GM23248 (cell line): ENCODE results near the gene CFAP54. TPM values are rescaled to one million over a fixed set of nuclear protein-coding genes. Genes with fewer than 3 reads are reported as not detected.

Experiments used
- DNase-seq: peaks from one replicate; pipeline ENCODE4 v3.0.0-alpha.2; 2015
- H2AFZ ChIP-seq: fragments of 200-600 bp; sonication (generic); 2 replicates; pipeline ENCODE4 v1.6.1; 2016; ENCODE audit warnings: antibody characterized with exemption
- H3F3A ChIP-seq: fragments of 200-600 bp; sonication (generic); 2 replicates; pipeline ENCODE4 v1.6.1; 2016; ENCODE audit warnings: mild to moderate bottlenecking, antibody characterized with exemption, mixed run types; ENCODE audit not compliant: insufficient read depth
- H3K27ac ChIP-seq: fragments of 200-600 bp; sonication (generic); 2 replicates; pipeline ENCODE4 v1.5.1; 2016; ENCODE audit warnings: mild to moderate bottlenecking
- H3K27me3 ChIP-seq: fragments of 200-600 bp; sonication (generic); replicated peaks from 2 replicates; pipeline ENCODE4 v1.6.1; 2016; ENCODE audit warnings: mild to moderate bottlenecking; ENCODE audit not compliant: insufficient read depth
- H3K36me3 ChIP-seq: fragments of 200-600 bp; sonication (generic); 2 replicates; pipeline ENCODE4 v1.6.1; 2016; ENCODE audit warnings: low read depth, mild to moderate bottlenecking
- H3K4me1 ChIP-seq: fragments of 200-600 bp; sonication (generic); 2 replicates; pipeline ENCODE4 v1.6.1; 2016; ENCODE audit warnings: mild to moderate bottlenecking; ENCODE audit not compliant: insufficient read depth
- H3K4me2 ChIP-seq: fragments of 200-600 bp; sonication (generic); one replicate; pipeline ENCODE4 v1.6.1; 2016; ENCODE audit warnings: mild to moderate bottlenecking; ENCODE audit not compliant: unreplicated experiment
- H3K4me3 ChIP-seq: fragments of 200-600 bp; sonication (generic); 2 replicates; pipeline ENCODE4 v1.5.1; 2016; ENCODE audit warnings: mild to moderate bottlenecking
- H3K79me2 ChIP-seq: fragments of 200-600 bp; sonication (generic); 2 replicates; pipeline ENCODE4 v1.6.1; 2016; ENCODE audit warnings: mild to moderate bottlenecking; ENCODE audit not compliant: insufficient read depth
- H3K9ac ChIP-seq: fragments of 200-600 bp; sonication (generic); 2 replicates; pipeline ENCODE4 v1.6.1; 2016; ENCODE audit warnings: mild to moderate bottlenecking
- H3K9me2 ChIP-seq: fragments of 200-600 bp; sonication (generic); 2 replicates; pipeline ENCODE4 v1.6.1; 2016; ENCODE audit warnings: mixed run types, mild to moderate bottlenecking, moderate library complexity; ENCODE audit not compliant: insufficient read depth
- H3K9me3 ChIP-seq: fragments of 200-600 bp; sonication (generic); one replicate; pipeline ENCODE4 v1.6.1; 2017; ENCODE audit warnings: low read depth
- H4K20me1 ChIP-seq: fragments of 200-600 bp; sonication (generic); 2 replicates; pipeline ENCODE4 v1.6.0; 2016; ENCODE audit not compliant: insufficient read depth
- EZH2 ChIP-seq: fragments of 200-600 bp; sonication (generic); IDR thresholded peaks from 2 replicates; pipeline ENCODE4 v1.6.1; 2018; ENCODE audit warnings: antibody characterized with exemption, mild to moderate bottlenecking; ENCODE audit not compliant: insufficient read depth, poor library complexity, severe bottlenecking
- EZH2phosphoT487 ChIP-seq: fragments of 200-600 bp; sonication (generic); IDR thresholded peaks from 2 replicates; pipeline ENCODE4 v1.6.1; 2018; ENCODE audit warnings: antibody characterized with exemption, moderate library complexity, mild to moderate bottlenecking, low read depth; ENCODE audit not compliant: insufficient read depth
- WGBS, 2 experiments: methylation state at CpG; one replicate each; pipeline ENCODE4 v1.1.6; 2015 to 2017; ENCODE audit warnings: low lambda C conversion rate in 2 of 2, low coverage in 1 of 2; ENCODE audit errors: missing lambda C conversion rate in 2 of 2; 5-methylcytosine and 5-hydroxymethylcytosine counted together
- in situ Hi-C: fragments of 300-500 bp; cut with MboI; formaldehyde crosslinking; loops from 2 replicates; pipeline ENCODE4 v1.15.0; 2020
- polyA plus RNA-seq: library from polyadenylated mRNA; unstranded; fragments of >200 nt; fragmentation: Nextera tagmentation; extraction: Ambion mirVana; gene quantifications from 2 replicates; pipeline ENCODE4 v1.2.1, GENCODE V29; 2016
- total RNA-seq: library from RNA; depleted of rRNA; stranded (reverse); fragments of >200 nt; shearing (Covaris generic); gene quantifications from 2 replicates; pipeline ENCODE4 v1.2.3, GENCODE V29; 2014

Gene CFAP54
- total and polyA plus RNA-seq, 2 experiments from 2014 or later = 0.32 to 1.2 TPM

GRCh38 chr12:96862326-96862725 is 372.9 kb downstream of the CFAP54 start:
- H3K36me3 ChIP-seq = no peaks in the 10 kb centered on the region
- H3K4me1 ChIP-seq = peaks cover 10% of the 10 kb centered on the region
- H3F3A ChIP-seq = peaks cover 9% of the 10 kb centered on the region; the same call in 1 of the 2 replicates
- H3K27ac ChIP-seq = peak overlapping the region; percentile 19; the same call in 1 of the 2 replicates
- no peak overlapping the region for H3K9ac ChIP-seq
- H2AFZ ChIP-seq = peak overlapping the region; percentile 25; the same call in 1 of the 2 replicates
- in situ Hi-C loops = no loop called here
- WGBS, 2 experiments = 30 to 50% methylated on average over 1 of the region's 1 CpG
- DNase-seq = no peak
- no peak for TF ChIP-seq EZH2
- TF ChIP-seq EZH2phosphoT487 = no peak
- H3K9me3 ChIP-seq = no peaks in the 10 kb centered on the region
- no peaks in the 10 kb centered on the region for H3K79me2 ChIP-seq
- no peaks in the 10 kb centered on the region for H3K27me3 ChIP-seq
- no peaks in the 10 kb centered on the region for H3K9me2 ChIP-seq
- no peaks in the 10 kb centered on the region for H4K20me1 ChIP-seq
- peak overlapping the region; percentile 6 for H3K4me2 ChIP-seq
- 0 out of 2 replicates have a peak overlapping the region, but pooled peaks have one; percentile 1 for H3K4me3 ChIP-seq

GRCh38 chr12:96864335-96864734 is 375.0 kb downstream of the CFAP54 start:
- Histone ChIP-seq H3K79me2 (no peaks in the 10 kb centered on the region), H3K27ac (no peak overlapping the region), H3K27me3 (no peaks in the 10 kb centered on the region), H3K4me2 (no peak overlapping the region), H3K4me1 (peaks cover 10% of the 10 kb centered on the region), H4K20me1 (no peaks in the 10 kb centered on the region), H3K36me3 (no peaks in the 10 kb centered on the region), H3K9ac (no peak overlapping the region), H2AFZ (no peak overlapping the region), H3K4me3 (no peak overlapping the region), H3K9me3 (no peaks in the 10 kb centered on the region), H3K9me2 (no peaks in the 10 kb centered on the region), H3F3A (peaks cover 9% of the 10 kb centered on the region; the same call in 1 of the 2 replicates)
- in situ Hi-C loops = no loop called here
- TF ChIP-seq EZH2 = no peak
- no peak for TF ChIP-seq EZH2phosphoT487
- WGBS, 2 experiments = 60 to 66% methylated on average over 4 of the region's 4 CpGs
- DNase-seq = no peak

- Histone ChIP-seq H2AFZ (no peak overlapping the region), H3K9me2 (no peaks in the 10 kb centered on the region), H3K79me2 (no peaks in the 10 kb centered on the region), H4K20me1 (no peaks in the 10 kb centered on the region), H3K4me1 (peaks cover 7% of the 10 kb centered on the region), H3K27ac (no peak overlapping the region), H3K4me2 (no peak overlapping the region), H3K27me3 (no peaks in the 10 kb centered on the region), H3K36me3 (no peaks in the 10 kb centered on the region), H3K4me3 (no peak overlapping the region), H3F3A (peaks cover 8% of the 10 kb centered on the region; the same call in 1 of the 2 replicates), H3K9me3 (no peaks in the 10 kb centered on the region), H3K9ac (no peak overlapping the region)
- no peak for DNase-seq
- TF ChIP-seq EZH2 (no peak), EZH2phosphoT487 (no peak)
- WGBS, 2 experiments = 76 to 78% methylated on average over 4 of the region's 4 CpGs
- in situ Hi-C loops = no loop called here
Observed at GRCh38 chr12:96866801-96867590, 377.6 kb downstream of the CFAP54 start.

- 53 to 78% methylated on average over 1 of the region's 1 CpG for WGBS, 2 experiments
- Histone ChIP-seq H3K9me3 (no peaks in the 10 kb centered on the region), H3K4me3 (no peak overlapping the region), H4K20me1 (no peaks in the 10 kb centered on the region), H3K9me2 (no peaks in the 10 kb centered on the region), H3K9ac (no peak overlapping the region), H3K4me2 (no peak overlapping the region), H3F3A (0 out of 2 replicates have a peak, but pooled peaks cover 13% of the 10 kb centered on the region), H3K4me1 (peaks cover 17% of the 10 kb centered on the region; the same call in 1 of the 2 replicates), H3K36me3 (no peaks in the 10 kb centered on the region), H3K79me2 (no peaks in the 10 kb centered on the region), H3K27ac (no peak overlapping the region), H3K27me3 (no peaks in the 10 kb centered on the region), H2AFZ (no peak overlapping the region)
- no peak for DNase-seq
- in situ Hi-C loops = no loop called here
- TF ChIP-seq EZH2 (no peak), EZH2phosphoT487 (no peak)
Observed at GRCh38 chr12:96870946-96871345, 381.6 kb downstream of the CFAP54 start.
